HepG2 (cell line): ENCODE results near the gene R3HDM4. TPM values are rescaled to one million over a fixed set of nuclear protein-coding genes. Genes with fewer than 3 reads are reported as not detected.

Experiments
- AKAP8 ChIP-seq: sonication (generic); formaldehyde crosslinking; IDR thresholded peaks from 2 replicates; pipeline ENCODE4 v1.5.1; 2020; ENCODE audit warnings: mild to moderate bottlenecking, missing genetic modification reagents
- EHMT2 ChIP-seq: fragments of 200-600 bp; sonication (generic); IDR thresholded peaks from 2 replicates; pipeline ENCODE4 v1.7.0; 2017; ENCODE audit warnings: antibody characterized with exemption, low read depth, low read length, borderline replicate concordance
- HDAC6 ChIP-seq: fragments of 200-600 bp; sonication (generic); IDR thresholded peaks from 2 replicates; pipeline ENCODE4 v1.7.0; 2017; ENCODE audit warnings: mild to moderate bottlenecking, antibody characterized with exemption, low read length, low read depth
- POLR2AphosphoS5 ChIP-seq: IDR thresholded peaks from 2 replicates; pipeline ENCODE4 v1.6.1; 2012; ENCODE audit warnings: low read depth, low read length
- PRPF4 ChIP-seq: fragments of 200-400 bp; formaldehyde crosslinking; IDR thresholded peaks from 2 replicates; pipeline ENCODE4 v1.6.1; 2016; ENCODE audit warnings: low read length, low read depth; ENCODE audit not compliant: poor library complexity, severe bottlenecking
- RBM39 ChIP-seq: fragments of 200-400 bp; formaldehyde crosslinking; IDR thresholded peaks from one replicate; pipeline ENCODE4 v1.6.1; 2018; ENCODE audit warnings: antibody characterized with exemption, mild to moderate bottlenecking, low read depth, low read length; ENCODE audit not compliant: poor library complexity, severe bottlenecking
- YEATS2 ChIP-seq: sonication (generic); formaldehyde crosslinking; IDR thresholded peaks from 2 replicates; pipeline ENCODE4 v1.4.0; 2020; ENCODE audit warnings: missing genetic modification reagents, borderline replicate concordance
- ZNF256 ChIP-seq: sonication (generic); formaldehyde crosslinking; conservative IDR thresholded peaks from 2 replicates; pipeline ENCODE4 v1.4.0; 2020; ENCODE audit warnings: missing genetic modification reagents
- ZSCAN29 ChIP-seq: sonication (generic); formaldehyde crosslinking; conservative IDR thresholded peaks from 2 replicates; pipeline ENCODE4 v1.4.0; 2020; ENCODE audit warnings: mild to moderate bottlenecking, missing genetic modification reagents
- polyA plus RNA-seq, 8 experiments: library from polyadenylated mRNA; depleted of rRNA in 3 of 8; stranded (reverse) in 7 of 8; unstranded in 1 of 8; fragments of >200 nt; fragmentation: Illumina TruSeq in 4 of 8; extraction: Trizol in 4 of 8; gene quantifications; 2 replicates each; pipeline versions ENCODE4 v1.2.1 to v1.2.3, GENCODE V29; 2011 to 2016; ENCODE audit warnings: low read depth in 4 of 8, missing spikeins in 1 of 8, mixed read lengths in 1 of 8; ENCODE audit not compliant: insufficient read depth in 1 of 8
- total RNA-seq, 5 experiments: library from RNA; depleted of rRNA; stranded (reverse); fragments of >200 nt; fragmentation: Illumina TruSeq; extraction: Trizol; gene quantifications; 2 replicates each; pipeline ENCODE4 v1.2.3, GENCODE V29; 2016; ENCODE audit warnings: low read depth in 1 of 5
- TF ChIP-seq, protein P1 (sequence below): sonication (generic); formaldehyde crosslinking; IDR thresholded peaks from 2 replicates; pipeline ENCODE4 v1.5.1; 2020; ENCODE audit warnings: missing genetic modification reagents, mild to moderate bottlenecking, borderline replicate concordance
- TF ChIP-seq, protein P2 (sequence below): sonication (generic); formaldehyde crosslinking; IDR thresholded peaks from 2 replicates; pipeline ENCODE4 v1.4.0; 2020; ENCODE audit warnings: missing genetic modification reagents, borderline replicate concordance
- TF ChIP-seq, protein P3 (sequence below): sonication (generic); formaldehyde crosslinking; IDR thresholded peaks from 2 replicates; pipeline ENCODE4 v1.9.0; 2021; ENCODE audit warnings: missing genetic modification reagents, mild to moderate bottlenecking, borderline replicate concordance
- TF ChIP-seq, protein P4 (sequence below): sonication (generic); formaldehyde crosslinking; IDR thresholded peaks from 2 replicates; pipeline ENCODE4 v1.5.0; 2020; ENCODE audit warnings: mild to moderate bottlenecking, missing genetic modification reagents
- TF ChIP-seq, protein P5 (sequence below): IDR thresholded peaks from 2 replicates; pipeline ENCODE4 v1.4.0; 2020; ENCODE audit warnings: mild to moderate bottlenecking, missing genetic modification reagents

The R3HDM4 gene
- total and polyA plus RNA-seq, 2 of the 13 experiments (the other 11 are each of a cell fraction or from before 2014, with no cell fraction given), result 26.2 to 26.9 TPM

DNA sequence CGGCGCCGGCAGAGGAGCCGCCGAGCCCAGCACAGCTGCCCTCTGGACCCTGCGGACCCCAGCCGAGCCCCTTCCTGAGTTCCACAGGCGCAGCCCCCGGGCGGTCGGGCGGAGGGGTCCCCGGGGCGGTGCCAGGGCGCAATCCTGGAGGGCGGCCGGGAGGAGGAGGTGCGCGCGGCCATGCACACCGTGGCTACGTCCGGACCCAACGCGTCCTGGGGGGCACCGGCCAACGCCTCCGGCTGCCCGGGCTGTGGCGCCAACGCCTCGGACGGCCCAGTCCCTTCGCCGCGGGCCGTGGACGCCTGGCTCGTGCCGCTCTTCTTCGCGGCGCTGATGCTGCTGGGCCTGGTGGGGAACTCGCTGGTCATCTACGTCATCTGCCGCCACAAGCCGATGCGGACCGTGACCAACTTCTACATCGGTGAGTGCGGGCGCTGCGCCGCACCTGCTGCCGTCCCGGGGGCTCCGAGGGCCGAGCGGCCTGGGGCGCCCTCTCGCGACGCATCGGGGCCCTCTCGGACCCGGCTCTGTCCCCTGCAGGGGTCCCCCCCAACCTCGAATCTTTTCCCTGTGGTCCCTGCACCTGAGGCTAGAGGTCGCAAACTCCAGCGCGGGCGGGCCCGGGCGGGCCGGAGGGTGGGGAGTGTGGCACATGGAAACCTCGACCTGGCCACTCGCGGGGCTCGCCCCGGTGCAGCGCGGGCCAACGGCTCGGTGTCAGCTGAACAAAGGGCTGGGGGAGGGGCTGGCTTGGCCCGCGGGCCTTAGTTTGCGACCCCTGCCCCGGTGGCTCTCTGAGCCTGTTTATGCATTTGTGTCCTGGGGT is 4.5 kb upstream of the R3HDM4 start, which contains the start of gene KISS1R (continued):
- TF ChIP-seq, protein P1, sequence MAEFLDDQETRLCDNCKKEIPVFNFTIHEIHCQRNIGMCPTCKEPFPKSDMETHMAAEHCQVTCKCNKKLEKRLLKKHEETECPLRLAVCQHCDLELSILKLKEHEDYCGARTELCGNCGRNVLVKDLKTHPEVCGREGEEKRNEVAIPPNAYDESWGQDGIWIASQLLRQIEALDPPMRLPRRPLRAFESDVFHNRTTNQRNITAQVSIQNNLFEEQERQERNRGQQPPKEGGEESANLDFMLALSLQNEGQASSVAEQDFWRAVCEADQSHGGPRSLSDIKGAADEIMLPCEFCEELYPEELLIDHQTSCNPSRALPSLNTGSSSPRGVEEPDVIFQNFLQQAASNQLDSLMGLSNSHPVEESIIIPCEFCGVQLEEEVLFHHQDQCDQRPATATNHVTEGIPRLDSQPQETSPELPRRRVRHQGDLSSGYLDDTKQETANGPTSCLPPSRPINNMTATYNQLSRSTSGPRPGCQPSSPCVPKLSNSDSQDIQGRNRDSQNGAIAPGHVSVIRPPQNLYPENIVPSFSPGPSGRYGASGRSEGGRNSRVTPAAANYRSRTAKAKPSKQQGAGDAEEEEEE (CRISPR knock-in tag), result no peak
- TF ChIP-seq ZNF256 (CRISPR knock-in tag) (no peak), POLR2AphosphoS5 (no peak), RBM39 (no peak), YEATS2 (CRISPR knock-in tag) (peak; percentile 34; the same call in 1 of the 2 replicates), PRPF4 (no peak), HDAC6 (no peak), EHMT2 (no peak), ZSCAN29 (CRISPR knock-in tag) (no peak), AKAP8 (CRISPR knock-in tag) (peak; percentile 85)
- TF ChIP-seq, protein P2, sequence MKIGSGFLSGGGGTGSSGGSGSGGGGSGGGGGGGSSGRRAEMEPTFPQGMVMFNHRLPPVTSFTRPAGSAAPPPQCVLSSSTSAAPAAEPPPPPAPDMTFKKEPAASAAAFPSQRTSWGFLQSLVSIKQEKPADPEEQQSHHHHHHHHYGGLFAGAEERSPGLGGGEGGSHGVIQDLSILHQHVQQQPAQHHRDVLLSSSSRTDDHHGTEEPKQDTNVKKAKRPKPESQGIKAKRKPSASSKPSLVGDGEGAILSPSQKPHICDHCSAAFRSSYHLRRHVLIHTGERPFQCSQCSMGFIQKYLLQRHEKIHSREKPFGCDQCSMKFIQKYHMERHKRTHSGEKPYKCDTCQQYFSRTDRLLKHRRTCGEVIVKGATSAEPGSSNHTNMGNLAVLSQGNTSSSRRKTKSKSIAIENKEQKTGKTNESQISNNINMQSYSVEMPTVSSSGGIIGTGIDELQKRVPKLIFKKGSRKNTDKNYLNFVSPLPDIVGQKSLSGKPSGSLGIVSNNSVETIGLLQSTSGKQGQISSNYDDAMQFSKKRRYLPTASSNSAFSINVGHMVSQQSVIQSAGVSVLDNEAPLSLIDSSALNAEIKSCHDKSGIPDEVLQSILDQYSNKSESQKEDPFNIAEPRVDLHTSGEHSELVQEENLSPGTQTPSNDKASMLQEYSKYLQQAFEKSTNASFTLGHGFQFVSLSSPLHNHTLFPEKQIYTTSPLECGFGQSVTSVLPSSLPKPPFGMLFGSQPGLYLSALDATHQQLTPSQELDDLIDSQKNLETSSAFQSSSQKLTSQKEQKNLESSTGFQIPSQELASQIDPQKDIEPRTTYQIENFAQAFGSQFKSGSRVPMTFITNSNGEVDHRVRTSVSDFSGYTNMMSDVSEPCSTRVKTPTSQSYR, result no peak; the same call in 1 of the 2 replicates
- TF ChIP-seq, protein P3, sequence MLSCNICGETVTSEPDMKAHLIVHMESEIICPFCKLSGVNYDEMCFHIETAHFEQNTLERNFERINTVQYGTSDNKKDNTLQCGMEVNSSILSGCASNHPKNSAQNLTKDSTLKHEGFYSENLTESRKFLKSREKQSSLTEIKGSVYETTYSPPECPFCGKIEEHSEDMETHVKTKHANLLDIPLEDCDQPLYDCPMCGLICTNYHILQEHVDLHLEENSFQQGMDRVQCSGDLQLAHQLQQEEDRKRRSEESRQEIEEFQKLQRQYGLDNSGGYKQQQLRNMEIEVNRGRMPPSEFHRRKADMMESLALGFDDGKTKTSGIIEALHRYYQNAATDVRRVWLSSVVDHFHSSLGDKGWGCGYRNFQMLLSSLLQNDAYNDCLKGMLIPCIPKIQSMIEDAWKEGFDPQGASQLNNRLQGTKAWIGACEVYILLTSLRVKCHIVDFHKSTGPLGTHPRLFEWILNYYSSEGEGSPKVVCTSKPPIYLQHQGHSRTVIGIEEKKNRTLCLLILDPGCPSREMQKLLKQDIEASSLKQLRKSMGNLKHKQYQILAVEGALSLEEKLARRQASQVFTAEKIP (CRISPR knock-in tag), result no peak
- TF ChIP-seq, protein P4, sequence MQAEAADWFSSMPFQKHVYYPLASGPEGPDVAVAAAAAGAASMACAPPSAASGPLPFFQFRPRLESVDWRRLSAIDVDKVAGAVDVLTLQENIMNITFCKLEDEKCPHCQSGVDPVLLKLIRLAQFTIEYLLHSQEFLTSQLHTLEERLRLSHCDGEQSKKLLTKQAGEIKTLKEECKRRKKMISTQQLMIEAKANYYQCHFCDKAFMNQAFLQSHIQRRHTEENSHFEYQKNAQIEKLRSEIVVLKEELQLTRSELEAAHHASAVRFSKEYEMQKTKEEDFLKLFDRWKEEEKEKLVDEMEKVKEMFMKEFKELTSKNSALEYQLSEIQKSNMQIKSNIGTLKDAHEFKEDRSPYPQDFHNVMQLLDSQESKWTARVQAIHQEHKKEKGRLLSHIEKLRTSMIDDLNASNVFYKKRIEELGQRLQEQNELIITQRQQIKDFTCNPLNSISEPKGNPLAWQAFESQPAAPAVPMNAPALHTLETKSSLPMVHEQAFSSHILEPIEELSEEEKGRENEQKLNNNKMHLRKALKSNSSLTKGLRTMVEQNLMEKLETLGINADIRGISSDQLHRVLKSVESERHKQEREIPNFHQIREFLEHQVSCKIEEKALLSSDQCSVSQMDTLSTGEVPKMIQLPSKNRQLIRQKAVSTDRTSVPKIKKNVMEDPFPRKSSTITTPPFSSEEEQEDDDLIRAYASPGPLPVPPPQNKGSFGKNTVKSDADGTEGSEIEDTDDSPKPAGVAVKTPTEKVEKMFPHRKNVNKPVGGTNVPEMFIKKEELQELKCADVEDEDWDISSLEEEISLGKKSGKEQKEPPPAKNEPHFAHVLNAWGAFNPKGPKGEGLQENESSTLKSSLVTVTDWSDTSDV (CRISPR knock-in tag), result no peak
- TF ChIP-seq, protein P5, sequence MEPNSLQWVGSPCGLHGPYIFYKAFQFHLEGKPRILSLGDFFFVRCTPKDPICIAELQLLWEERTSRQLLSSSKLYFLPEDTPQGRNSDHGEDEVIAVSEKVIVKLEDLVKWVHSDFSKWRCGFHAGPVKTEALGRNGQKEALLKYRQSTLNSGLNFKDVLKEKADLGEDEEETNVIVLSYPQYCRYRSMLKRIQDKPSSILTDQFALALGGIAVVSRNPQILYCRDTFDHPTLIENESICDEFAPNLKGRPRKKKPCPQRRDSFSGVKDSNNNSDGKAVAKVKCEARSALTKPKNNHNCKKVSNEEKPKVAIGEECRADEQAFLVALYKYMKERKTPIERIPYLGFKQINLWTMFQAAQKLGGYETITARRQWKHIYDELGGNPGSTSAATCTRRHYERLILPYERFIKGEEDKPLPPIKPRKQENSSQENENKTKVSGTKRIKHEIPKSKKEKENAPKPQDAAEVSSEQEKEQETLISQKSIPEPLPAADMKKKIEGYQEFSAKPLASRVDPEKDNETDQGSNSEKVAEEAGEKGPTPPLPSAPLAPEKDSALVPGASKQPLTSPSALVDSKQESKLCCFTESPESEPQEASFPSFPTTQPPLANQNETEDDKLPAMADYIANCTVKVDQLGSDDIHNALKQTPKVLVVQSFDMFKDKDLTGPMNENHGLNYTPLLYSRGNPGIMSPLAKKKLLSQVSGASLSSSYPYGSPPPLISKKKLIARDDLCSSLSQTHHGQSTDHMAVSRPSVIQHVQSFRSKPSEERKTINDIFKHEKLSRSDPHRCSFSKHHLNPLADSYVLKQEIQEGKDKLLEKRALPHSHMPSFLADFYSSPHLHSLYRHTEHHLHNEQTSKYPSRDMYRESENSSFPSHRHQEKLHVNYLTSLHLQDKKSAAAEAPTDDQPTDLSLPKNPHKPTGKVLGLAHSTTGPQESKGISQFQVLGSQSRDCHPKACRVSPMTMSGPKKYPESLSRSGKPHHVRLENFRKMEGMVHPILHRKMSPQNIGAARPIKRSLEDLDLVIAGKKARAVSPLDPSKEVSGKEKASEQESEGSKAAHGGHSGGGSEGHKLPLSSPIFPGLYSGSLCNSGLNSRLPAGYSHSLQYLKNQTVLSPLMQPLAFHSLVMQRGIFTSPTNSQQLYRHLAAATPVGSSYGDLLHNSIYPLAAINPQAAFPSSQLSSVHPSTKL (CRISPR knock-in tag), result peak; percentile 60
